ENCODE data around the gene SLC25A19. TPM values are rescaled to one million over a fixed set of nuclear protein-coding genes. Genes with fewer than 3 reads are reported as not detected.

The SLC25A19 gene
- total and polyA plus RNA-seq, 9 of the 15 experiments (the other 6 are each of a cell fraction or from before 2014, with no cell fraction given) = 33.4 to 76.6 (median 55.3) TPM

DNA sequence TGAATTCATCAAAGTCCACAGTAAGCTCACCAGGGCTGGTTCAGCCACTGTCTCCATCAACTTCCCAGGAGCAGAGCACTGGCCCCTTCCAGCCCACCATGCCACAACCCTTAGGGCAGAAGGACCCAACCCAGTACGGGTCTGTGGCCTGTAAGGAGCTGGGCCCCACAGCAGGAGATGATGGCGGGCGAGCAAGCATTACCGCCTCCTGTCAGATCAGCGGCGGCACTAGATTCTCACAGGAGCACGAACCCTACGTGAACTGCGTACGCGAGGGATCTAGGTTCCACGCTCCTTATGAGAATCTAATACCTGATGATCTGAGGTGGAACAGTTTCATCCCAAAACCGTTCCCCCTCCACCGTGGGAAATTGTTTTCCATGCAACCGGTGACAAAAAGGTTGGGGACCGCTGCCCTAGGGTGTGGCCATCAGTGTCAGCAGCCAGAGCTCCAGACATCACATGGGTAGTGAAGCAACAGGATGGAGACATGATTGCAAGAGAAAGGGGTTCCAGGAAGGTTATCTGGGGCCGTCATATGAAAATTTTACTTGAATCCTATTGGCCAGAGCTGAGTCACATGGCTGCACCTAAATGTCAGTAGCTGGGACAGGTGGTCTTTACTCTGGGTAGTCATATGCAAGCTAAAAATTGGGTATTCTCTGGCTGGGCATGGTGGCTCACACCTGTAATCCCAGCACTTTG is 12.4 kb upstream of the SLC25A19 start:
- peak; percentile 81 for ATAC-seq
- no peak for FAIRE-seq
- in situ Hi-C loops (cut with MboI) = no loop called here
- no peaks in the 10 kb centered on the region for H3K9me1 ChIP-seq (ENCODE audit: control insufficient read depth, insufficient read depth, low read length)
- no peaks in the 10 kb centered on the region for H3K79me2 ChIP-seq (ENCODE audit: control insufficient read depth, insufficient read depth, low read length)
- POLR2A ChIA-PET = interaction anchor here (0.6 to 1.4 kb wide), 7 partner anchors 12 to 289 kb away, joined by 3 to 4 read pairs (median 3); partner anchors contain the start of genes MRPL58 and SLC25A19
- H3K4me1 ChIP-seq (replicated peaks in 1 of 2; ENCODE audit: control insufficient read depth in 2 of 2, insufficient read depth in 2 of 2, low read length in 2 of 2) = peaks cover 6% of the 10 kb centered on the region in 2 experiments; a peak in 3 of 5 replicates
- H3K4me3 ChIP-seq = no peak overlapping the region
- peak overlapping the region; percentile 32; the same call in 1 of the 2 replicates for H3K4me2 ChIP-seq (ENCODE audit: insufficient read depth, low read length)
- H3K27me3 ChIP-seq (ENCODE audit: control insufficient read depth in 2 of 2, insufficient read depth in 2 of 2, low read length in 2 of 2) = no peaks in the 10 kb centered on the region
- no peaks in the 10 kb centered on the region for H3K9me3 ChIP-seq (replicated peaks; ENCODE audit: control insufficient read depth, insufficient read depth, low read depth, low read length)
- CTCF ChIA-PET (ENCODE audit: low intra/inter-chr PET ratio) = no interaction called here
- DNase-seq (ENCODE audit: extremely low read depth in 1 of 4, low spot score in 3 of 4) = peak in 2 of 4 experiments; percentile 11 to 43
- no peak overlapping the region for H3K27ac ChIP-seq (ENCODE audit: extremely low read depth, low read depth, low read length)
- intact Hi-C loops (cut with micrococcal nuclease) = no loop called here
- BruUV-seq (replicated peaks) = no TSS peak
- 0 out of 2 replicates have a peak overlapping the region, but pooled peaks have one; percentile 14 for H2AFZ ChIP-seq (ENCODE audit: low read depth, low read length)
- H3K9ac ChIP-seq (ENCODE audit: insufficient read depth in 1 of 2, low read depth in 2 of 2, low read length in 2 of 2) = no peak overlapping the region
- WGBS (ENCODE audit: insufficient coverage, low coverage, missing lambda C conversion rate) = 50% methylated on average over 17 of the region's 17 CpGs
- no peaks in the 10 kb centered on the region for H4K20me1 ChIP-seq (replicated peaks; ENCODE audit: control insufficient read depth, insufficient read depth, low read length)
- H3K36me3 ChIP-seq (ENCODE audit: control insufficient read depth, insufficient read depth, low read length) = no peaks in the 10 kb centered on the region
- TF ChIP-seq PML (IDR thresholded peaks at IDR 0.05; ENCODE audit: low read length) (no peak), CBFA2T2 (conservative IDR thresholded peaks at IDR 0.05) (peak; percentile 53), ARID1B (IDR thresholded peaks at IDR 0.05) (peak; percentile 28; the same call in 1 of the 2 replicates), HNRNPUL1 (IDR thresholded peaks at IDR 0.05; ENCODE audit: low read length) (no peak), EP300 (IDR thresholded peaks at IDR 0.05; ENCODE audit: low read length) (0 out of 2 replicates have a peak, but pooled peaks have one; percentile 17), ZFP36 (IDR thresholded peaks at IDR 0.05; ENCODE audit: low read depth, low read length, partially characterized antibody) (no peak), ZBTB12 (CRISPR knock-in tag; IDR thresholded peaks at IDR 0.05) (no peak), CBFA2T3 (IDR thresholded peaks at IDR 0.05) (peak; percentile 53), DPF2 (IDR thresholded peaks at IDR 0.05) (no peak), RAD51 (IDR thresholded peaks at IDR 0.05; ENCODE audit: borderline replicate concordance, low read depth) (peak; percentile 81), MEIS2 (IDR thresholded peaks at IDR 0.05; ENCODE audit: partially characterized antibody) (peak; percentile 39), ZNF707 (CRISPR knock-in tag; conservative IDR thresholded peaks at IDR 0.05) (no peak), USF2 (CRISPR knock-in tag; IDR thresholded peaks at IDR 0.05) (peak; percentile 74), STAG1 (CRISPR knock-in tag; IDR thresholded peaks at IDR 0.05; ENCODE audit: borderline replicate concordance) (no peak)
- TF ChIP-seq, protein P1, sequence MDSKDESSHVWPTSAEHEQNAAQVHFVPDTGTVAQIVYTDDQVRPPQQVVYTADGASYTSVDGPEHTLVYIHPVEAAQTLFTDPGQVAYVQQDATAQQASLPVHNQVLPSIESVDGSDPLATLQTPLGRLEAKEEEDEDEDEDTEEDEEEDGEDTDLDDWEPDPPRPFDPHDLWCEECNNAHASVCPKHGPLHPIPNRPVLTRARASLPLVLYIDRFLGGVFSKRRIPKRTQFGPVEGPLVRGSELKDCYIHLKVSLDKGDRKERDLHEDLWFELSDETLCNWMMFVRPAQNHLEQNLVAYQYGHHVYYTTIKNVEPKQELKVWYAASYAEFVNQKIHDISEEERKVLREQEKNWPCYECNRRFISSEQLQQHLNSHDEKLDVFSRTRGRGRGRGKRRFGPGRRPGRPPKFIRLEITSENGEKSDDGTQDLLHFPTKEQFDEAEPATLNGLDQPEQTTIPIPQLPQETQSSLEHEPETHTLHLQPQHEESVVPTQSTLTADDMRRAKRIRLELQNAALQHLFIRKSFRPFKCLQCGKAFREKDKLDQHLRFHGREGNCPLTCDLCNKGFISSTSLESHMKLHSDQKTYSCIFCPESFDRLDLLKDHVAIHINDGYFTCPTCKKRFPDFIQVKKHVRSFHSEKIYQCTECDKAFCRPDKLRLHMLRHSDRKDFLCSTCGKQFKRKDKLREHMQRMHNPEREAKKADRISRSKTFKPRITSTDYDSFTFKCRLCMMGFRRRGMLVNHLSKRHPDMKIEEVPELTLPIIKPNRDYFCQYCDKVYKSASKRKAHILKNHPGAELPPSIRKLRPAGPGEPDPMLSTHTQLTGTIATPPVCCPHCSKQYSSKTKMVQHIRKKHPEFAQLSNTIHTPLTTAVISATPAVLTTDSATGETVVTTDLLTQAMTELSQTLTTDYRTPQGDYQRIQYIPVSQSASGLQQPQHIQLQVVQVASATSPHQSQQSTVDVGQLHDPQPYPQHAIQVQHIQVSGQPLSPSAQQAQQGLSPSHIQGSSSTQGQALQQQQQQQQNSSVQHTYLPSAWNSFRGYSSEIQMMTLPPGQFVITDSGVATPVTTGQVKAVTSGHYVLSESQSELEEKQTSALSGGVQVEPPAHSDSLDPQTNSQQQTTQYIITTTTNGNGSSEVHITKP (IDR thresholded peaks at IDR 0.05; ENCODE audit: partially characterized antibody) = peak; percentile 75
